Measurements from ENCODE around the gene CAPZB.

Gene CAPZB

DNA sequence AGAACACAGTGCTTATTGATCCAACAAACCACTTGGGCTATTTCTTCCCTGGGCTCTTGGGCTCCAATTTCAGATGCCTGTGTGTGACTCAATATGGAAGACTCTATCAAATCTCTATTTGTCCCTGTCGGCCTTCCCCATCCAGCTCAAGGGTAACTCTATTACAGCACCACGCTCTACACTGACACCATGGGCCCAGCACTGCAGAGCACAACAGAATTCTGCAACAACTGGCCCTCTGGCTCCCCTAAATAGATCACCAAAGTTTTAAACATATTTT is 51.7 kb downstream of the CAPZB start:
- no peaks in the 10 kb centered on the region for H3K9me2 ChIP-seq (replicated peaks; ENCODE audit: insufficient read depth, low read length)
- no peak for DNase-seq
- no peak for TF ChIP-seq EZH2phosphoT487 (IDR thresholded peaks at IDR 0.05; ENCODE audit: low read length)
- TF ChIP-seq, protein P1, sequence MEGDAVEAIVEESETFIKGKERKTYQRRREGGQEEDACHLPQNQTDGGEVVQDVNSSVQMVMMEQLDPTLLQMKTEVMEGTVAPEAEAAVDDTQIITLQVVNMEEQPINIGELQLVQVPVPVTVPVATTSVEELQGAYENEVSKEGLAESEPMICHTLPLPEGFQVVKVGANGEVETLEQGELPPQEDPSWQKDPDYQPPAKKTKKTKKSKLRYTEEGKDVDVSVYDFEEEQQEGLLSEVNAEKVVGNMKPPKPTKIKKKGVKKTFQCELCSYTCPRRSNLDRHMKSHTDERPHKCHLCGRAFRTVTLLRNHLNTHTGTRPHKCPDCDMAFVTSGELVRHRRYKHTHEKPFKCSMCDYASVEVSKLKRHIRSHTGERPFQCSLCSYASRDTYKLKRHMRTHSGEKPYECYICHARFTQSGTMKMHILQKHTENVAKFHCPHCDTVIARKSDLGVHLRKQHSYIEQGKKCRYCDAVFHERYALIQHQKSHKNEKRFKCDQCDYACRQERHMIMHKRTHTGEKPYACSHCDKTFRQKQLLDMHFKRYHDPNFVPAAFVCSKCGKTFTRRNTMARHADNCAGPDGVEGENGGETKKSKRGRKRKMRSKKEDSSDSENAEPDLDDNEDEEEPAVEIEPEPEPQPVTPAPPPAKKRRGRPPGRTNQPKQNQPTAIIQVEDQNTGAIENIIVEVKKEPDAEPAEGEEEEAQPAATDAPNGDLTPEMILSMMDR (IDR thresholded peaks at IDR 0.05; ENCODE audit: low read length), result no peak
- TF ChIP-seq EZH2 (optimal IDR thresholded peaks at IDR 0.05; ENCODE audit: low read depth, low read length), result no peak
- H3K27ac ChIP-seq (ENCODE audit: low read length), result no peak overlapping the region
- no peaks in the 10 kb centered on the region for H3K27me3 ChIP-seq (replicated peaks; ENCODE audit: insufficient read depth, low read length)
- no peaks in the 10 kb centered on the region; the same call in 1 of the 2 replicates for H3K36me3 ChIP-seq (replicated peaks; ENCODE audit: insufficient read depth, low read length)
- no peaks in the 10 kb centered on the region for H3K9me3 ChIP-seq (replicated peaks; ENCODE audit: insufficient read depth, low read length)
- no peak overlapping the region for H2AFZ ChIP-seq (ENCODE audit: low read length)
- no peaks in the 10 kb centered on the region for H3F3A ChIP-seq (ENCODE audit: insufficient read depth, low read length)
- no peaks in the 10 kb centered on the region for H3K4me1 ChIP-seq (ENCODE audit: low read length)
- peaks cover 9% of the 10 kb centered on the region; the same call in 1 of the 2 replicates for H4K20me1 ChIP-seq (ENCODE audit: insufficient read depth, low read length)
- H3K4me2 ChIP-seq (ENCODE audit: low read depth, low read length), result no peak overlapping the region
- no peak overlapping the region for H3K4me3 ChIP-seq (ENCODE audit: low read length)
- H3K9ac ChIP-seq (ENCODE audit: low read length), result no peak overlapping the region
- H3K79me2 ChIP-seq (ENCODE audit: low read length), result peaks cover 96% of the 10 kb centered on the region

DNA sequence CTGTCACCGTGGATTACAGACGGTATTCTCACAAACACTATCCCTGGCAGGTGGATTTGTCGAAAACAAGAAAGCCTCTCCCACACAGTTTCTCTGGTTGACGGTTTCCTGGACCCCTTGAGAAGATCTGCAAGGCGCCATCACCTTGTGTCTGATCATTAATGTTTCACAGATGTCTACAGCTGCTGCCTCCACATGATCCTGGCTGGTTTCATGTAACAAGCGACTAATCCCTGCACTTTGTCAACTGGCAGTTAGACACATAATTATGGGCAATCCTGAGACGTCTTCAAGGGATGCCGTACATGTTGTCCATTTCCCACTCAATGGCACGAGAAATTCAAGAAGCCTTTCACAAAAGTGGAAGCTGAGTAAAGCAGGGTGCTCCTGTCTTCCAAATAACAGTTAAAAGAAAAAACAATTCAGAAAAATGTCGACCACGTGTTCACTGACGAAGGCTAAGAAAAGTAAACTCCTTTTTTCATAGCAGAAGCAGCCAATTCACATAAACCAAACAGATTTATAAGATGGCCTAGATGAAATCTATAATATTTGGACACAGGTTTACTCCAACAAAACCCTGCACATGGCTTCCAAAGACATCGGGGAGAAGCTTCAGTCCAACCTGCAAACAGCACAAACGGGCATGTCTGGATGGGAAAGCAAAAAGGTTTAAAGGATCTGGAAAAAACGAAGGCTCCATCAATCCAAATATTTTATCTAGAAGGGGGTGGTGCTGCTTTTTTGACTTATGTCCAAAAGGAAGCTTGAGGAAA is 52.2 kb downstream of the CAPZB start:
- Histone ChIP-seq H3K9me3 (replicated peaks; ENCODE audit: insufficient read depth, low read length) (no peaks in the 10 kb centered on the region), H3K4me3 (ENCODE audit: low read length) (no peak overlapping the region), H3F3A (ENCODE audit: insufficient read depth, low read length) (no peaks in the 10 kb centered on the region), H3K27me3 (replicated peaks; ENCODE audit: insufficient read depth, low read length) (no peaks in the 10 kb centered on the region), H3K79me2 (ENCODE audit: low read length) (peaks cover 95% of the 10 kb centered on the region), H3K9ac (ENCODE audit: low read length) (no peak overlapping the region), H3K36me3 (replicated peaks; ENCODE audit: insufficient read depth, low read length) (no peaks in the 10 kb centered on the region; the same call in 1 of the 2 replicates), H3K9me2 (replicated peaks; ENCODE audit: insufficient read depth, low read length) (no peaks in the 10 kb centered on the region), H2AFZ (ENCODE audit: low read length) (no peak overlapping the region), H3K4me1 (ENCODE audit: low read length) (no peaks in the 10 kb centered on the region), H3K27ac (ENCODE audit: low read length) (no peak overlapping the region), H4K20me1 (ENCODE audit: insufficient read depth, low read length) (peaks cover 9% of the 10 kb centered on the region; the same call in 1 of the 2 replicates), H3K4me2 (ENCODE audit: low read depth, low read length) (no peak overlapping the region)
- DNase-seq, result no peak
- TF ChIP-seq, protein P1 (IDR thresholded peaks at IDR 0.05; ENCODE audit: low read length), result no peak
- TF ChIP-seq EZH2phosphoT487 (IDR thresholded peaks at IDR 0.05; ENCODE audit: low read length) (no peak), EZH2 (optimal IDR thresholded peaks at IDR 0.05; ENCODE audit: low read depth, low read length) (no peak)

DNA sequence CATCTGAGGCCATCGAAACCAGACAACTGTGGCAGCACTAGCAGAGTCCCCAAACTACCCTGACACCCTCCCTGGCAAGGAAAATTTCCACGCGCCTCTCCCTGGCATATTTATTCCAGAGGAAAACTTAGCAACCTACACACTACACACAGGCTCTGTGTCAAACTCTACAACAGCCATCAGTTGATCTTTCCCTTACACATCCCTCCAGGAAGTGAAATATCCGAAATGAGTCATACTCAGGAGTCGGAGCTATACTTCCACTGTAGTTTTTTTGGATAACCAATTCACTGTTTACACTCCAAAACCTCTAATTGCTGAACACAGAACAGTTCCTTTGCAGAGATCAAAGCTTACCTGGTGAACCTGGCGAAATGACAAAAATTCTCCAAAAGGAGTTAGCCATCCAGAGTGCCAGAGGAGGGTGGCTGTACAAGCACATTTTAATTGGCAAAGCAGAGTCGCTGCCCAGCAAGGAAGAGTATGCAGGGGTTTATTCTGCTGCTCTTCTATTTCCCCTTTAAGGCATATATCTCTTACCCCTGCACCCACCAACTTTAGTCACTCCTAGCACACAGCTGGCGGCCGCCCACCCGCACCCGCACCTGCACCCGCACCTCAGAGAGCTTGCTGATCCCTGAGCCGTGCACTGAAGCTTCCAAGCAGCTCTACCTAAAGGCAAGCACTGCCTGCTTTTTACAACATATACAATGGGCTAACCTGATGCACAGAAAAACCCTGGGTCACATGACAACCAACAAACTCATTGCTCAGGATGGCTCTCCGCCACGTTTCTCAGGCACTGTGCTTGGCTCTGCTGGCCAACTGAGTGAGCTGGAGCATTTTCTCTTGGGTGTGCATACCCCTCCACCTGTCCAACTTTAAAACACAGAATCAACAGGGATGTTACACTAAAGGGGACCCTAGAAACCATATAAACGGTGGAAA is 54.9 kb downstream of the CAPZB start:
- no peaks in the 10 kb centered on the region for H3K9me2 ChIP-seq (replicated peaks; ENCODE audit: insufficient read depth, low read length)
- H3K4me2 ChIP-seq (ENCODE audit: low read depth, low read length), result no peak overlapping the region
- H3K9me3 ChIP-seq (replicated peaks; ENCODE audit: insufficient read depth, low read length), result no peaks in the 10 kb centered on the region
- peaks cover 94% of the 10 kb centered on the region for H3K79me2 ChIP-seq (ENCODE audit: low read length)
- no peaks in the 10 kb centered on the region for H3K4me1 ChIP-seq (ENCODE audit: low read length)
- peaks cover 10% of the 10 kb centered on the region; the same call in 1 of the 2 replicates for H4K20me1 ChIP-seq (ENCODE audit: insufficient read depth, low read length)
- H2AFZ ChIP-seq (ENCODE audit: low read length), result no peak overlapping the region
- H3K4me3 ChIP-seq (ENCODE audit: low read length), result no peak overlapping the region
- H3K9ac ChIP-seq (ENCODE audit: low read length), result no peak overlapping the region
- DNase-seq, result no peak
- TF ChIP-seq EZH2 (optimal IDR thresholded peaks at IDR 0.05; ENCODE audit: low read depth, low read length) (no peak), EZH2phosphoT487 (IDR thresholded peaks at IDR 0.05; ENCODE audit: low read length) (no peak)
- TF ChIP-seq, protein P1 (IDR thresholded peaks at IDR 0.05; ENCODE audit: low read length), result no peak
- H3K27ac ChIP-seq (ENCODE audit: low read length), result no peak overlapping the region
- no peaks in the 10 kb centered on the region for H3F3A ChIP-seq (ENCODE audit: insufficient read depth, low read length)
- no peaks in the 10 kb centered on the region for H3K27me3 ChIP-seq (replicated peaks; ENCODE audit: insufficient read depth, low read length)
- no peaks in the 10 kb centered on the region for H3K36me3 ChIP-seq (replicated peaks; ENCODE audit: insufficient read depth, low read length)
